Astrocyte of the hippocampus (primary cell): ENCODE results near the gene PPM1M.
A peak's percentile ranks its signal among the peaks of the same experiment; 100 is the strongest.
"Not testable (repeated sequence)": the region's sequence is repeated elsewhere in the genome, so short reads cannot be mapped to it uniquely, and the experiment has no call there.

Experiments used
- DNase-seq: peaks from one replicate; pipeline ENCODE4 v3.0.0; 2011; ENCODE audit warnings: low read depth, low spot score

The PPM1M gene

GRCh38 chr3:52246728-52247408 is 1.3 kb downstream of the PPM1M start:
- DNase-seq, result no peak

GRCh38 chr3:52247409-52248164 is 2.0 kb downstream of the PPM1M start:
- DNase-seq, result no peak

GRCh38 chr3:52248165-52248541 is 2.6 kb downstream of the PPM1M start:
- no peak for DNase-seq

- no peak for DNase-seq
Measured at GRCh38 chr3:52248816-52249547, 3.4 kb downstream of the PPM1M start.

GRCh38 chr3:52249683-52250082 is 4.1 kb downstream of the PPM1M start:
- DNase-seq, result no peak

- no peak for DNase-seq
Measured at GRCh38 chr3:52250122-52250521, 4.6 kb downstream of the PPM1M start.

DNA sequence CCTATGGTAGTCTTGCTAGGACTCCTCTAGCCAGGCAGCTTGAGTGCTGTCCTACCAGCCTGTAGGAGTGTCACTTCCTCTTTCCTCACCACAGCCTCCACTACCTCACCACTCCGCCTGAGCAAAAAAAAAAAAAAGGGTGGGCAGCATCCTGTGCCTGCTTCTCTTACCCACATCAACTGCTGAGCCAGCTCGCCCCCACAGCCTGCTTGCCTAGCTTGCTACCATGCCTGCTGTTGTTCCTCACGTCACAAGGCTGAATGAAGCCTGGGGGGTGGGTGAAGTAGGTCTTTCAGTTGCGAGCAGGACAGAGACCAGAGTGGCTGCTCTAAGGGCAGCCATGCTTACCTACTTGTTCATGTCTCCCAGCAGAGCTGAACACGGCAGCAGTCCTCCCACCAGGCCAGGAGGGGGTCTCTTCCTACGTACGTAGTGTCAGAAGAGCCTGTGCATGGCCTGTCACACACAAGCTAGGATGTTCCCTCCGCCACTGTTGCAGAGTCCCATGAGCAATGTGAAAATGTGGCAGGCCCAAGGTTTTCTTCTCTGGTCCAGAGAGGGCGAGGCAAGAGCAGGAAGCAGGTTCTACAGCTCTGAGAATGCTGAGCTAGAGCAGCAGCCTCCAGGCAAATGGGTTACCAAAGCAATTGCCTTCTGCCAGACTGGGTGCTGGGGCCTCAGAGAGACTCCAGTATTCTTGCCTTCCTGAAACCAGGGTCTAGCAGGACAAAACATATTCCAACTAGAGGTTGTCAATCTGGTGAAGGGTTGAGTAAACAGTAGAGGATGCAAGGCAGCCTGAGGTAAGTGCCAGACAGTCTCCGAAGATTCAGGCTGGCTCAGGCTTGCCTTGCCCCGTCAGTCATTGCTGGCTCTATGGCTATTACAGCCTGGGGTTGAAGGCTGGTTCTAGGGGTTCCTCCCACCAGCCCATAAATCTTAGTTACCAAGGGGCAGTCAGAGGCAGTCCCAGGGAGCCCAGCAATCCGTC is 8.1 kb downstream of the PPM1M start:
- DNase-seq, result no peak

DNA sequence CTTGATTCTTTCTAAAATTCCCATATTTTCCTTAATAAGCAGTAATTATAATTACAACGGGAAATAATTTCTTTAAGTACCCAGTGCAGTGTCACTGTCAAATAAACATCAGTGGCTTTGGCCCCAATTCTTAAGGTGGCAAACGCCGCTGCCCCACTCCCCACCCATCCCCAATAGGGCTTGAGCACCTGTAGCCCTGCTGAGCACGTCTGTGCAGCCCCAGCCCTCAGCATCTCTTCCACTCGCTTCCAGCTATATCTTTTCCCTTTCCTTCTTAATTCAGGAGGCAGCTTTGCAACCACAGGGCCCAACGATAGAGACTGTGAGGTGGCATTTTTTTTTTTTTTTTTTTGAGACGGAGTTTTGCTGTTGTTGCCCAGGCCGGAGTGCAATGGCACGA is 9.0 kb downstream of the PPM1M start:
- DNase-seq, result no peak

GRCh38 chr3:52256159-52256558 is 10.6 kb downstream of the PPM1M start:
- DNase-seq, result no peak

DNA sequence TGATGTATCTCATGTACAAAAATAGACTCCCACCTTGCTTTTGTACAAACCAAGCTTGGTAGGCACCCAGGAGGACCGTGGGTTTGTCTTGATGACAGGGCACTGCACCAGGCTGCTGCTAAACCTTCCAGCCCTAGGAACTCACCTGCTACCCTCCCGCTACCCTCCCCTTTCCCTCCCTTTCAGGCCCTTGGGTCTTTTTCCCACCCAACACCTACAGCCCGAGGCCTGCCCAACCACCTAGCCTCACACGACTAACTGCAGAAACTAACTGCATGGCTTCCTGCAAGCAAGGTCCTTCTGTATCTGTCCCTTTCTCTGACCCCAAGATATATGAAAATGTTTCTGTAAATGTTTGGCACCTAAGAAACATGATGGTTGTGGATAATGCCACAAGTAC is 11.1 kb downstream of the PPM1M start:
- no peak for DNase-seq

- peak; percentile 52 for DNase-seq
Measured at GRCh38 chr3:52257911-52258310, 12.4 kb downstream of the PPM1M start.

GRCh38 chr3:52259035-52259434 is 13.5 kb downstream of the PPM1M start:
- DNase-seq, result no peak

- DNase-seq, result no peak
Measured at GRCh38 chr3:52259448-52259847, 13.9 kb downstream of the PPM1M start.

DNA sequence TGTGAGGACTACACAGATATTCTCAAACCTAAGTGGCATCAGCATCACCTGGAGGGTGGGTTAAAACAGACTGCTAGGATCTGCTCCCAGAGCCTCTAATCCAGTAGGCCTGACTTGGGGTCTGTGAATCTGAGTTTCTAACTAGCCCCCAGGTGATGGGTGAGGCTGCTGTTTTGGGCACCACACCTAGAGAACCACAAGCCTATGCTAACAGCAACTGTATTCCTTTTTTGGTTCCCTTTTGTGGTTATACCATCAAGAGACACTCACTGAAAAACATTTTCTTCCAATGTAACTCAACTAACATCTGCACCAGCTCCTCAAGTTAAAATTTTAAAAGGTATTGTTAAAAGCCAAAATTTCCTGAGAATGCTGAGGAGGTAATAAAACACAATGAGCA is 16.9 kb downstream of the PPM1M start:
- no peak for DNase-seq

DNA sequence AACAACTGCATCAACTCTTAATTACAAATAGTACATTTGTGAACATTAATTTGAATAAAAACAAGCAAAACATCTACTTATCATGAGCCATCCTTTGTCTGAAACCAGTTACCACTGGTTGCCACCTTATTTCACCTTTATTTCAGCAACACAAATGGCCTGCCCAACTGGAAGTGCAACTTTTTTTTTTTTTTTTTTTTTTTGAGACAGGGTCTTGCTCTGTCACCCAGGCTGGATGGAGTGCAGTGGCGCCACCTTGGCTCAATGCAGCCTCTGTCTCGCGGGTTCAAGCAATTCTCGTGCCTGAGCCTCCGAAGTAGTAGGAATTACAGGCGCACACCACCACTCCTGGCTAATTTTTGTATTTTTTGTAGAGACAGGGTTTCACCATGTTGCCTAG is 19.8 kb downstream of the PPM1M start:
- no peak for DNase-seq

- no peak for DNase-seq
Measured at GRCh38 chr3:52268036-52268435, 22.5 kb downstream of the PPM1M start.

- DNase-seq, result no peak
Measured at GRCh38 chr3:52269776-52270175, 24.2 kb downstream of the PPM1M start.

DNA sequence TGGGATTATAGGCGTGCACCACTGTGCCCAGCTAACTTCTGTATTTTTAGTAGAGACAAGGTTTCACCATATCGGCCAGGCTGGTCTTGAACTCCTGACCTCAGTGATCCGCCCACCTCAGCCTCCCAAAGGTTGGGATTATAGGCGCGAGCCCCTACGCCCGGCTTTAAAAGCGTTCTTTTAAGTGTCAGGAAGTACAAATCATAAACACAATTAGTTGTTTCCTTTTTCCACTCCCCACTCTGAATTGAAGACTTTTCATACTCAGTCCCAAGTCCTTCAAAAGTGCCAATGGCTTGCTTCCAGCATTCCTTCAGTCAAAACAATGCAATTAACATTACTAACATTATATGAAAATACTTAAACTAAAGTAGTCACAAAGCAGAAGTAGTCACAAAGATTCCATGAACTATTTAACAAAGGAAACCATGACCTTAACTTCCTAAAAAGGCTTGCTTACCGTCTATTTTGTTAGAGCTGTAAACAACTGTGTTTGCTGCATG is 24.7 kb downstream of the PPM1M start:
- no peak for DNase-seq

DNA sequence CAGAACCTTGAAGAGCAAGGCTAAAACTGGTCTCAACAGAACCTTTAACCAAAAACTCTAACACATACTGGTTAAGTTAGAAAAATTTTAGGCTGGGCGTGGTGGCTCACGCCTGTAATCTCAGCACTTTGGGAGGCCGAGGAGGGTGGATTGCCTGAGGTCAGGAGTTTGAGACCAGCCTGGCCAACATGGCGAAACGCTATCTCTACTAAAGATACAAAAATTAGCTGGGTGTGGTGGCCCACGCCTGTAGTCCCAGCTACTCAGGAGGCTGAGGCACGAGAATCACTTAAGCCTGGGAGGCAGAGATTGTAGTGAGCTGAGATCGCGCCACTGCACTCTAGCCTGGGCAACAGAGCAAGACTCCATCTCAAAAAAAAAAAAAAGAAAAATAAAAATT is 26.6 kb downstream of the PPM1M start:
- DNase-seq, result not testable (repeated sequence)

DNA sequence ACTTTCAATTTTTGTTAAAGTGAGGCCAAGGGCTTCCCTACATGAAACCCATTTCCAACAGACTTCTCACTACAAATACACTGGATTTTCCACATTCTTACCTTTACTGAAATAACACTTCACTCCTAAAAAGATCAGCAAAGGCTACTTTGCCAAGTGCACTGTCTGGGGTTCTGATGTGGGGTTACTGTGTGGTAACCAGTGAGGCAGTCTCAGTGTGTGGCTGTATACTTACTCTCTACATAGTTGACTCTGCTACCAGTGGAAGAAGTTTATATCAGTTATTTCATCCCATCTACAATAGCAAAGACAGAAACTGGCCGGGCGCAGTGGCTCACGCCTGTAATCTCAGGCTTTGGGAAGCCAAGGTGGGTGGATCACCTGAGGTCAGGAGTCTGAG is 27.3 kb downstream of the PPM1M start:
- DNase-seq, result no peak

GRCh38 chr3:52274781-52275180 is 29.2 kb downstream of the PPM1M start:
- not testable (repeated sequence) for DNase-seq
